GM23338 (cell line): ENCODE results near the gene TANGO6. TPM values are rescaled to one million over a fixed set of nuclear protein-coding genes. Genes with fewer than 3 reads are reported as not detected.

Experiments used
- ATAC-seq: fragments of 200-7000 bp; cut with Tn5 transposase; 3 replicates; pipeline ENCODE4 v1.9.1; 2020
- DNase-seq: peaks from one replicate; pipeline ENCODE4 v3.0.0-alpha.2; 2015; ENCODE audit warnings: low spot score
- H2AFZ ChIP-seq: fragments of 200-600 bp; sonication (generic); 2 replicates; pipeline ENCODE4 v1.8.0; 2016; ENCODE audit warnings: antibody characterized with exemption, mild to moderate bottlenecking, moderate library complexity
- H3F3A ChIP-seq: fragments of 200-600 bp; sonication (generic); replicated peaks from 2 replicates; pipeline ENCODE4 v1.8.0; 2017; ENCODE audit warnings: antibody characterized with exemption, mixed run types, low read depth
- H3K27ac ChIP-seq: fragments of 200-600 bp; sonication (generic); 2 replicates; pipeline ENCODE4 v1.6.1; 2016; ENCODE audit warnings: low read depth
- H3K27me3 ChIP-seq: fragments of 200-600 bp; sonication (generic); 2 replicates; pipeline ENCODE4 v1.8.0; 2016; ENCODE audit warnings: mild to moderate bottlenecking, mixed run types, moderate library complexity; ENCODE audit not compliant: insufficient read depth
- H3K36me3 ChIP-seq: fragments of 200-600 bp; sonication (generic); 2 replicates; pipeline ENCODE4 v1.8.0; 2016; ENCODE audit warnings: mild to moderate bottlenecking; ENCODE audit not compliant: insufficient read depth
- H3K4me1 ChIP-seq: fragments of 200-600 bp; sonication (generic); 2 replicates; pipeline ENCODE4 v1.8.0; 2016; ENCODE audit warnings: mild to moderate bottlenecking, moderate library complexity; ENCODE audit not compliant: insufficient read depth
- H3K4me2 ChIP-seq: fragments of 200-600 bp; sonication (generic); 2 replicates; pipeline ENCODE4 v1.7.1; 2017; ENCODE audit warnings: mixed run types
- H3K4me3 ChIP-seq: fragments of 200-600 bp; sonication (generic); 2 replicates; pipeline ENCODE4 v1.6.1; 2016; ENCODE audit warnings: mixed run types
- H3K79me2 ChIP-seq: fragments of 200-600 bp; sonication (generic); replicated peaks from 2 replicates; pipeline ENCODE4 v1.8.0; 2017; ENCODE audit warnings: mild to moderate bottlenecking; ENCODE audit not compliant: insufficient read depth
- H3K9me2 ChIP-seq: fragments of 200-600 bp; sonication (generic); 2 replicates; pipeline ENCODE4 v1.8.0; 2017; ENCODE audit not compliant: insufficient read depth
- H4K20me1 ChIP-seq: fragments of 200-600 bp; sonication (generic); replicated peaks from 2 replicates; pipeline ENCODE4 v1.8.0; 2017; ENCODE audit warnings: mild to moderate bottlenecking; ENCODE audit not compliant: insufficient read depth
- H3K27ac Mint-ChIP-seq: 2 replicates; pipeline ENCODE4 v1.8.0; 2020; ENCODE audit warnings: inconsistent platforms, mild to moderate bottlenecking, moderate library complexity, mixed read lengths
- H3K27me3 Mint-ChIP-seq: 3 replicates; pipeline ENCODE4 v1.8.0; 2022; ENCODE audit warnings: low read depth, mild to moderate bottlenecking, moderate library complexity, mixed read lengths, inconsistent platforms; ENCODE audit not compliant: insufficient read depth, poor library complexity
- H3K36me3 Mint-ChIP-seq: 3 replicates; pipeline ENCODE4 v1.8.0; 2021; ENCODE audit warnings: low read depth, mild to moderate bottlenecking, inconsistent platforms, moderate library complexity, mixed read lengths
- H3K4me1 Mint-ChIP-seq: 3 replicates; pipeline ENCODE4 v1.8.0; 2020; ENCODE audit warnings: mild to moderate bottlenecking, inconsistent platforms, mixed read lengths
- H3K4me3 Mint-ChIP-seq: 3 replicates; pipeline ENCODE4 v1.8.0; 2021; ENCODE audit warnings: moderate library complexity, mild to moderate bottlenecking, inconsistent platforms, mixed read lengths
- H3K9me3 Mint-ChIP-seq: 3 replicates; pipeline ENCODE4 v1.8.0; 2020; ENCODE audit warnings: moderate library complexity, mild to moderate bottlenecking, inconsistent platforms, mixed read lengths
- CREB1 ChIP-seq: fragments of 250-450 bp; sonication (Bioruptor Pico); IDR thresholded peaks from 2 replicates; pipeline ENCODE4 v1.5.0; 2020; ENCODE audit warnings: low read depth, mild to moderate bottlenecking, moderate library complexity
- ZNF114 ChIP-seq: fragments of 250-450 bp; sonication (Bioruptor Pico); IDR thresholded peaks from 2 replicates; pipeline ENCODE4 v1.5.0; 2020; ENCODE audit warnings: mild to moderate bottlenecking, moderate library complexity
- polyA plus RNA-seq: library from polyadenylated mRNA; unstranded; fragments of >200 nt; fragmentation: Nextera tagmentation; extraction: Ambion mirVana; gene quantifications from 2 replicates; pipeline ENCODE4 v1.2.1, GENCODE V29; 2016
- total RNA-seq: library from RNA; depleted of rRNA; stranded (reverse); fragments of >200 nt; shearing (Covaris generic); gene quantifications from 2 replicates; pipeline ENCODE4 v1.2.3, GENCODE V29; 2014
- TF ChIP-seq, protein P1 (sequence below): fragments of 250-450 bp; sonication (Bioruptor Pico); IDR thresholded peaks from 2 replicates; pipeline ENCODE4 v1.5.0; 2020; ENCODE audit warnings: mild to moderate bottlenecking, moderate library complexity
- TF ChIP-seq, protein P2 (sequence below): IDR thresholded peaks from 2 replicates; pipeline ENCODE4 v1.6.1; 2016; ENCODE audit warnings: antibody characterized with exemption
- TF ChIP-seq, protein P3 (sequence below), 2 experiments: fragments of 200-600 bp in 1 of 2; sonication (generic) in 1 of 2; conservative IDR thresholded peaks; 2 replicates each; pipeline versions ENCODE4 v1.5.1 to v1.6.1; 2016 to 2017; ENCODE audit warnings: antibody characterized with exemption in 2 of 2, low read depth in 2 of 2, mild to moderate bottlenecking in 2 of 2, moderate library complexity in 1 of 2

TANGO6 gene
- total and polyA plus RNA-seq, 2 experiments from 2014 or later = 7.2 to 23.2 TPM

DNA sequence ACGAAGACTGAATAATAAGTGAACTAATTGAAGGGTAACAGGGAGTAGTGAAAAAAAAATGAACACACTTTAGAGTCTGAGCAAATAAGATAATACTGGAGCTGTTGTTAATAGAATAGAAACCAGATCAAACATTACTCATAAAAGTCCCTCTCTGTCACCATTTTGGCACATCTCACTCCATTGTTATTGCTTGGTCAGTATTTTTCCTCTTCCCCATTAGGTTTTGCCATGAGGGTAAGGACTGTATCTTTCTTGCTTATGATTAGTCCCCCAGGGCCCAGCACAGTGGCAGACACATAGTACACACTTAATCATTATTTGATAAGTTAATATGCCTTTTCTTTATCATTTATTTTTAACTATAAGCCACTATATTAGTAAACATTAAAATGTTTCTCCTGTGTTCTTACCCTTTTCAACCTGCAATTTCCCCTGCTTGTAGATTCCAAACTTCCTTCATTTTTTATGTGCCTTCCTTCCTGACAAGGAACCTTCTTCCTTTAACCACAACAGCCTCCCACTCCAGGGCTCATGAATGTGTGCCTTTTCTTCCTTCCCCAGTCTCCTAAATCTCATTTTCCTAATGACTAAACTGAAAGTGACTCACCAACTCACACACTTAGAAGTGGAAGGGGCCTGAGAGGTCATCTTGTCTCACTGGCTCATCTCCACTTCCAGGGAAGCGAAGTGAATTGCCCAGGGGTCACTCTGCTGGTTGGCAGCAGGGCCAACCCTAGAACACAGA is 173.9 kb downstream of the TANGO6 start (continued):
- TF ChIP-seq, protein P1, sequence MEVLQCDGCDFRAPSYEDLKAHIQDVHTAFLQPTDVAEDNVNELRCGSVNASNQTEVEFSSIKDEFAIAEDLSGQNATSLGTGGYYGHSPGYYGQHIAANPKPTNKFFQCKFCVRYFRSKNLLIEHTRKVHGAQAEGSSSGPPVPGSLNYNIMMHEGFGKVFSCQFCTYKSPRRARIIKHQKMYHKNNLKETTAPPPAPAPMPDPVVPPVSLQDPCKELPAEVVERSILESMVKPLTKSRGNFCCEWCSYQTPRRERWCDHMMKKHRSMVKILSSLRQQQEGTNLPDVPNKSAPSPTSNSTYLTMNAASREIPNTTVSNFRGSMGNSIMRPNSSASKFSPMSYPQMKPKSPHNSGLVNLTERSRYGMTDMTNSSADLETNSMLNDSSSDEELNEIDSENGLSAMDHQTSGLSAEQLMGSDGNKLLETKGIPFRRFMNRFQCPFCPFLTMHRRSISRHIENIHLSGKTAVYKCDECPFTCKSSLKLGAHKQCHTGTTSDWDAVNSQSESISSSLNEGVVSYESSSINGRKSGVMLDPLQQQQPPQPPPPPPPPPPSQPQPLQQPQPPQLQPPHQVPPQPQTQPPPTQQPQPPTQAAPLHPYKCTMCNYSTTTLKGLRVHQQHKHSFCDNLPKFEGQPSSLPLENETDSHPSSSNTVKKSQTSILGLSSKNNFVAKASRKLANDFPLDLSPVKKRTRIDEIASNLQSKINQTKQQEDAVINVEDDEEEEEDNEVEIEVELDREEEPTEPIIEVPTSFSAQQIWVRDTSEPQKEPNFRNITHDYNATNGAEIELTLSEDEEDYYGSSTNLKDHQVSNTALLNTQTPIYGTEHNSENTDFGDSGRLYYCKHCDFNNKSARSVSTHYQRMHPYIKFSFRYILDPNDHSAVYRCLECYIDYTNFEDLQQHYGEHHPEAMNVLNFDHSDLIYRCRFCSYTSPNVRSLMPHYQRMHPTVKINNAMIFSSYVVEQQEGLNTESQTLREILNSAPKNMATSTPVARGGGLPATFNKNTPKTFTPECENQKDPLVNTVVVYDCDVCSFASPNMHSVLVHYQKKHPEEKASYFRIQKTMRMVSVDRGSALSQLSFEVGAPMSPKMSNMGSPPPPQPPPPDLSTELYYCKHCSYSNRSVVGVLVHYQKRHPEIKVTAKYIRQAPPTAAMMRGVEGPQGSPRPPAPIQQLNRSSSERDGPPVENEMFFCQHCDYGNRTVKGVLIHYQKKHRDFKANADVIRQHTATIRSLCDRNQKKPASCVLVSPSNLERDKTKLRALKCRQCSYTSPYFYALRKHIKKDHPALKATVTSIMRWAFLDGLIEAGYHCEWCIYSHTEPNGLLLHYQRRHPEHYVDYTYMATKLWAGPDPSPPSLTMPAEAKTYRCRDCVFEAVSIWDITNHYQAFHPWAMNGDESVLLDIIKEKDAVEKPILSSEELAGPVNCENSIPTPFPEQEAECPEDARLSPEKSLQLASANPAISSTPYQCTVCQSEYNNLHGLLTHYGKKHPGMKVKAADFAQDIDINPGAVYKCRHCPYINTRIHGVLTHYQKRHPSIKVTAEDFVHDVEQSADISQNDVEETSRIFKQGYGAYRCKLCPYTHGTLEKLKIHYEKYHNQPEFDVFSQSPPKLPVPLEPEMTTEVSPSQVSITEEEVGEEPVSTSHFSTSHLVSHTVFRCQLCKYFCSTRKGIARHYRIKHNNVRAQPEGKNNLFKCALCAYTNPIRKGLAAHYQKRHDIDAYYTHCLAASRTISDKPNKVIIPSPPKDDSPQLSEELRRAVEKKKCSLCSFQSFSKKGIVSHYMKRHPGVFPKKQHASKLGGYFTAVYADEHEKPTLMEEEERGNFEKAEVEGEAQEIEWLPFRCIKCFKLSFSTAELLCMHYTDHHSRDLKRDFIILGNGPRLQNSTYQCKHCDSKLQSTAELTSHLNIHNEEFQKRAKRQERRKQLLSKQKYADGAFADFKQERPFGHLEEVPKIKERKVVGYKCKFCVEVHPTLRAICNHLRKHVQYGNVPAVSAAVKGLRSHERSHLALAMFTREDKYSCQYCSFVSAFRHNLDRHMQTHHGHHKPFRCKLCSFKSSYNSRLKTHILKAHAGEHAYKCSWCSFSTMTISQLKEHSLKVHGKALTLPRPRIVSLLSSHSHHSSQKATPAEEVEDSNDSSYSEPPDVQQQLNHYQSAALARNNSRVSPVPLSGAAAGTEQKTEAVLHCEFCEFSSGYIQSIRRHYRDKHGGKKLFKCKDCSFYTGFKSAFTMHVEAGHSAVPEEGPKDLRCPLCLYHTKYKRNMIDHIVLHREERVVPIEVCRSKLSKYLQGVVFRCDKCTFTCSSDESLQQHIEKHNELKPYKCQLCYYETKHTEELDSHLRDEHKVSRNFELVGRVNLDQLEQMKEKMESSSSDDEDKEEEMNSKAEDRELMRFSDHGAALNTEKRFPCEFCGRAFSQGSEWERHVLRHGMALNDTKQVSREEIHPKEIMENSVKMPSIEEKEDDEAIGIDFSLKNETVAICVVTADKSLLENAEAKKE (CRISPR knock-in tag) = no peak
- TF ChIP-seq, protein P2, sequence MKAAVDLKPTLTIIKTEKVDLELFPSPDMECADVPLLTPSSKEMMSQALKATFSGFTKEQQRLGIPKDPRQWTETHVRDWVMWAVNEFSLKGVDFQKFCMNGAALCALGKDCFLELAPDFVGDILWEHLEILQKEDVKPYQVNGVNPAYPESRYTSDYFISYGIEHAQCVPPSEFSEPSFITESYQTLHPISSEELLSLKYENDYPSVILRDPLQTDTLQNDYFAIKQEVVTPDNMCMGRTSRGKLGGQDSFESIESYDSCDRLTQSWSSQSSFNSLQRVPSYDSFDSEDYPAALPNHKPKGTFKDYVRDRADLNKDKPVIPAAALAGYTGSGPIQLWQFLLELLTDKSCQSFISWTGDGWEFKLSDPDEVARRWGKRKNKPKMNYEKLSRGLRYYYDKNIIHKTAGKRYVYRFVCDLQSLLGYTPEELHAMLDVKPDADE = no peak
- TF ChIP-seq CREB1 = no peak

DNA sequence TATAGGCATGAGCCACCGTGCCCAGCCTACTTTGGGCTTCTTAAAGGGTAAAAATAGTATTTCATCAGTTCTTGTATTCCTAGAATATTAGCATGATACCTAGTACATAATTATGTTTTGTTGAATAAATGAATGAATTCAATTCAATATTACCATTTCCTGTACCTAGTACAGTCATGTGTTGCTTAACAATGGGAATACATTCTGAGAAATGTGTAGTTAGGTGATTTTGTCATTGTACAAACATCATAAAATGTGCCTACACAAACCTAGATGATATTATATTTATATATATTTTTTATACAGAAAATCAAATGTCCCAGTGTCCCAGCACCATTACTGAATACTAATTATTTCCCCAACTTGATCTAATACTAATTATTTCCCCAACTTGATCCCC is 176.5 kb downstream of the TANGO6 start:
- Mint-ChIP-seq H3K4me1 (no peaks in the 10 kb centered on the region), H3K36me3 (peaks cover 5% of the 10 kb centered on the region; the same call in 1 of the 3 replicates), H3K4me3 (no peak overlapping the region), H3K27ac (no peak overlapping the region), H3K9me3 (no peaks in the 10 kb centered on the region), H3K27me3 (peaks cover 2% of the 10 kb centered on the region)
- H3K79me2 ChIP-seq = no peaks in the 10 kb centered on the region
- no peak overlapping the region for H3K4me3 ChIP-seq
- H4K20me1 ChIP-seq = no peaks in the 10 kb centered on the region
- no peaks in the 10 kb centered on the region for H3K36me3 ChIP-seq
- no peak overlapping the region for H2AFZ ChIP-seq
- H3K27ac ChIP-seq = no peak overlapping the region
- no peaks in the 10 kb centered on the region for H3K9me2 ChIP-seq
- H3F3A ChIP-seq = 0 out of 2 replicates have a peak, but pooled peaks cover 3% of the 10 kb centered on the region
- no peak overlapping the region for H3K4me2 ChIP-seq
- ATAC-seq (no peak), DNase-seq (no peak)
- no peaks in the 10 kb centered on the region for H3K27me3 ChIP-seq
- H3K4me1 ChIP-seq = no peaks in the 10 kb centered on the region
- TF ChIP-seq, protein P1 (CRISPR knock-in tag) = no peak
- TF ChIP-seq CREB1 = no peak
- TF ChIP-seq, protein P3, sequence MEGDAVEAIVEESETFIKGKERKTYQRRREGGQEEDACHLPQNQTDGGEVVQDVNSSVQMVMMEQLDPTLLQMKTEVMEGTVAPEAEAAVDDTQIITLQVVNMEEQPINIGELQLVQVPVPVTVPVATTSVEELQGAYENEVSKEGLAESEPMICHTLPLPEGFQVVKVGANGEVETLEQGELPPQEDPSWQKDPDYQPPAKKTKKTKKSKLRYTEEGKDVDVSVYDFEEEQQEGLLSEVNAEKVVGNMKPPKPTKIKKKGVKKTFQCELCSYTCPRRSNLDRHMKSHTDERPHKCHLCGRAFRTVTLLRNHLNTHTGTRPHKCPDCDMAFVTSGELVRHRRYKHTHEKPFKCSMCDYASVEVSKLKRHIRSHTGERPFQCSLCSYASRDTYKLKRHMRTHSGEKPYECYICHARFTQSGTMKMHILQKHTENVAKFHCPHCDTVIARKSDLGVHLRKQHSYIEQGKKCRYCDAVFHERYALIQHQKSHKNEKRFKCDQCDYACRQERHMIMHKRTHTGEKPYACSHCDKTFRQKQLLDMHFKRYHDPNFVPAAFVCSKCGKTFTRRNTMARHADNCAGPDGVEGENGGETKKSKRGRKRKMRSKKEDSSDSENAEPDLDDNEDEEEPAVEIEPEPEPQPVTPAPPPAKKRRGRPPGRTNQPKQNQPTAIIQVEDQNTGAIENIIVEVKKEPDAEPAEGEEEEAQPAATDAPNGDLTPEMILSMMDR (conservative IDR thresholded peaks at IDR 0.05; ENCODE audit: low read depth in 2 of 2) = no peak
- TF ChIP-seq ZNF114 (CRISPR knock-in tag) = no peak
